ENCODE results near the gene RNASEH2C.
"Not testable (repeated sequence)": the region's sequence is repeated elsewhere in the genome, so short reads cannot be mapped to it uniquely, and the experiment has no call there.

RNASEH2C gene

DNA sequence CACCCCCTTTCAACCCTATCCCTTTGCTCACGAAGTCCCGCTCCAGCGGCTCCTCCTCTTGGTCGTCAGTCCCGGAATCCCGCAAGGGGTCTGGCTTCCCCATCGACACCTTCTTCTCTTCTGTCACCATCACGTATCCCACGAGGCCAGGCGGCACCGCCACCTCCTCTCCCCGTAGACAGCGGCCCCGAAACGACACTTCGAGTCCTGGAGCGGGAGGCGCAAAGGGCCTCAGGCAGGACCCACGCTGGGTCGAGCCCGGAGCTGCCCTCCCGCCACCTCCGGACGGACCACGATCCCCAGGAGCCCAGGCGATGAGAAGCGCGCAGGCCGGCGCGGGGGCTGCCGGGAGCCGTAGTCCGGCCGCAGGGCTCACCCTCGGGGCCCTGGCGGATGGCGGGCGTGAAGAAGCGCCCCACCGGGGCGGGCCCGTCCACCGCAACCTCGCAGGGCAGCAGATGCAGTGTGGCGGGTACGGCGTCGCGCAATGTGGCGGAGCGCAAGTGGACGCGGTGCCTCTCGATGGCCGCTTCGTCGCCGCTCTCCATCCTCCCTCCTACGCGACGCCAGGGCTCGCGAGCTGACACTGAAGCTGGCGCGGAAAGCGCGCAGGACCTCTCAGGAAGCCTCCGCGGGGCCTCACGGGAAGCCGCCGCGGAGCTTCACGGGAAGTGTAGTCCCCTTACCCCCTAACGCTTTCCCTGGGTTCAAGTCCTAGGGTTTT lies at the start of gene RNASEH2C:
TSS of gene RNASEH2C (minus strand) at position 588 of the 724 bp plus-strand sequence. CDS start at position 548, 40 bp downstream.
- DNase-seq = peak; percentile 69

DNA sequence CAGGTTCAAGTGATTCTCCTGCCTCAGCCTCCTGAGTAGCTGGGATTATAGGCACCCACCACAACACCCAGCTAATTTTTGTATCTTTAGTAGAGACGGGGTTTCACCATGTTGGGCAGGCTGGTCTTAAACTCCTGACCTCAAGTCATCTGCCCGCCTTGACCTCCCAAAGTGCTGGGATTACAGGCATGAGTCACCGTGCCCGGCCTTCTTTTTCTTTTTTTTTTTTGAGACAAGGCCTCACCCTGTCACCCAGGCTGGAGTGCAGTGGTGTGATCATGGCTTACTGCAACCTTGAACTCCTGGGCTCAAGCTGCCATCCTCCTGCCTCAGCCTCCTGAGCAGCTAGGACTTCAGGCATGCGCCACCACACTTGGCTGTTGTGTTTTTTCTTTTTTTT lies 47.2 kb upstream of the RNASEH2C start:
- not testable (repeated sequence) for DNase-seq

DNA sequence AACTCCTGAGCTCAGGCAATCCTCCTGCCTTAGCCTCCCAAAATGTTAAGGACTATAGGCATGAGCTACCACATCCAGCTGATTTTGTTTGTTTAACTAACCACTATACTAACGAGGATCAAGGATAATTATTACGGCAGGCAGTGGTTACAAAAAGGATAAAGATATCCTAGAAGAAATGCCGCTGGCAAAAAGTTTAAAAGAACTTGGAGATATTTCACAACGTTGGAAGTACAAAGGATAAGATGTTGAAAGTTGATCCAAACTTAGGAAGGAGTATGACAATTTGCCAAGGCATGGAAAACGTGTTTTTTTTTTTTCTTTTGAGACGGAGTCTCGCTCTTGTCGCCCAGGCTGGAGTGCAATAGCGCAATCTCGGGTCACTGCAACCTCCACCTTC lies 46.8 kb upstream of the RNASEH2C start:
- no peak for DNase-seq

DNA sequence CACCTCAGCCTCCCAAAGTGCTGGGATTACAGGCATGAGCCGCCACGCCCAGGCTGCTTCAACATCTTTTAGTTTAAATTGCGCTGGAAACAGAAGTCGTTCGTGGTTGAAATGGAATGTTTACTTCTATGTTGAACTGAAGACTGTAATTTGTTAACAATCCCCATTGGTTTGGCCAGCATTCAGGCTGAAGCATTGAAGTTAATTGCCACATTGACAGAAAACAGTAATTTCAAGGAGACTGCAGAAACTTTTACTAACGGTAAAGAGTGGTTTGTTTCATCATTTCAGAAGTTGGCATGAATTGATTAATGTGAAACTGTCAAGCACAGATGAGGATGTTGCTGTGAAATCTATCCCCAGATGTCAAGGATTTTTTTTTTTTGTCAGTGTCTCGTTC lies 45.9 kb upstream of the RNASEH2C start:
- DNase-seq = peak; percentile 5

DNA sequence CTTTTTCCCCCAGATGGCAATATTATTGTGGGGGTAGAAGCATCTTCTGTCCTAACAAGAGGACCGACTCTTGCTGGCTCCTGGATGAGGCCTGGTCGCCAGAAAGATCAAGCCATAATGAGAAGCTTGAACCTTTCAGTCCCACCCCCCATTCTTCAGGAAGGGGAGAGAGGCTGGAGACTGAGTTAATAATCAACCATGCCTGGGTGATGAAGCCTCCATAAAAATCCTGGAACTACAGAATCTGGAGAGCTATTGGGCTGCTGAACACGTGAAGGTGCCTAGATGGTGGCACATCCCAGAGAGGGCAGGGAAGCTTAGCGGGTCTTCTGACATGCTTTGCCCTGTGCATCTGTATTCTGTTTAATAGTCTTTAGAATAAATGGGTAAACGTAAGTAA lies 43.8 kb upstream of the RNASEH2C start:
- DNase-seq = no peak

DNA sequence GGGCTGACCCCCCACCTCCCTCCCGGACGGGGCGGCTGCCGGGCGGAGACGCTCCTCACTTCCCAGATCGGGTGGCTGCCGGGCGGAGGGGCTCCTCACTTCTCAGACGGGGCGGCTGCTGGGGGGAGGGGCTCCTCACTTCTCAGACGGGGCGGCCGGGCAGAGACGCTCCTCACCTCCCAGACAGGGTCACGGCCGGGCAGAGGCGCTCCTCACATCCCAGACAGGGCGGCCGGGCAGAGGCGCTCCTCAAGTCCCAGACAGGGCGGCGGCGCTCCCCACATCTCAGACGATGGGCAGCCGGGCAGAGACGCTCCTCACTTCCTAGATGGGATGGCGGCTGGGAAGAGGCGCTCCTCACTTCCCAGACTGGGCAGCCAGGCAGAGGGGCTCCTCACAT lies 42.2 kb upstream of the RNASEH2C start:
- not testable (repeated sequence) for DNase-seq

DNA sequence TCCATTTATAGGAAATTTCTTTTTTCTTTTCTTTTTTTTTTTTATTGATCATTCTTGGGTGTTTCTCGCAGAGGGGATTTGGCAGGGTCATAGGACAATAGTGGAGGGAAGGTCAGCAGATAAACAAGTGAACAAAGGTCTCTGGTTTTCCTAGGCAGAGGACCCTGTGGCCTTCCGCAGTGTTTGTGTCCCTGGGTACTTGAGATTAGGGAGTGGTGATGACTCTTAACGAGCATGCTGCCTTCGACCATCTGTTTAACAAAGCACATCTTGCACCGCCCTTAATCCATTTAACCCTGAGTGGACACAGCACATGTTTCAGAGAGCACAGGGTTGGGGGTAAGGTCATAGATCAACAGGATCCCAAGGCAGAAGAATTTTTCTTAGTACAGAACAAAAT lies 41.6 kb upstream of the RNASEH2C start:
- not testable (repeated sequence) for DNase-seq

DNA sequence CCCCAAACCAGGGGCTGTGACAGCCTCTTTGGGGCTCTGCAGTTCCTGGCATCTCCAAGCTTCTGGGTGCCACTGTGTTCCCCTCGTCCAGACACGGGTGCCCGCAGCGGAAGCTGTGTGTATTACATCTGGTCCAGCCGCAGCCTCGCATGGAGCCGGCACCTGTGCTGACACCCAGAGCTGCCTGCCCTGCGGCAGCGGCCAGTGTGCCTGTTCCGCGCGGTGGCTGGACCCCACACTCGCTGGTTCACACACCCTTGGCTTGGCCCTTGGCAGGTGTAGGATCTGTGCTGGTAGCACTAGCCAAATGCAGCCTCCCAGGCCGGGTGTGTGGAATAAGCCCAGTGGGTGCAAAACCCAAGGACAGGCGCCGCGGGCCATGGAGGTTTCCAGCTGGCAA lies 24.5 kb upstream of the RNASEH2C start:
- DNase-seq = no peak

DNA sequence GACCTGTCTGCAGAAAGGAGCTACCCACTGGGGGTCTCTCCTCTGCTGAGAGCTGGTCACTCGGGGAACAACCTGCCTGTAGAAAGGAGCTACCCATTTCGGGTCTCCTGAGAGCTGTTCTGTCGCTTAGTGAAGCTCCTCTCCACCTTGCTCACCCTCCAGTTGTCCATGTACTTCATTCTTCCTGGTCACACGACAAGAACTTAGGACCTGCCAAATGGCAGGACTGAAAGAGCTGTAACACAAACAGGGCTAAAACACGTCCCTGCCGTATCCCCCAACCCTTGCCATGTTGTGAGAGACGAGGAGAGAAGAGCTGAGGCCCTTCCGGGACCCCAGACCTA lies 24.1 kb upstream of the RNASEH2C start:
- DNase-seq = no peak

DNA sequence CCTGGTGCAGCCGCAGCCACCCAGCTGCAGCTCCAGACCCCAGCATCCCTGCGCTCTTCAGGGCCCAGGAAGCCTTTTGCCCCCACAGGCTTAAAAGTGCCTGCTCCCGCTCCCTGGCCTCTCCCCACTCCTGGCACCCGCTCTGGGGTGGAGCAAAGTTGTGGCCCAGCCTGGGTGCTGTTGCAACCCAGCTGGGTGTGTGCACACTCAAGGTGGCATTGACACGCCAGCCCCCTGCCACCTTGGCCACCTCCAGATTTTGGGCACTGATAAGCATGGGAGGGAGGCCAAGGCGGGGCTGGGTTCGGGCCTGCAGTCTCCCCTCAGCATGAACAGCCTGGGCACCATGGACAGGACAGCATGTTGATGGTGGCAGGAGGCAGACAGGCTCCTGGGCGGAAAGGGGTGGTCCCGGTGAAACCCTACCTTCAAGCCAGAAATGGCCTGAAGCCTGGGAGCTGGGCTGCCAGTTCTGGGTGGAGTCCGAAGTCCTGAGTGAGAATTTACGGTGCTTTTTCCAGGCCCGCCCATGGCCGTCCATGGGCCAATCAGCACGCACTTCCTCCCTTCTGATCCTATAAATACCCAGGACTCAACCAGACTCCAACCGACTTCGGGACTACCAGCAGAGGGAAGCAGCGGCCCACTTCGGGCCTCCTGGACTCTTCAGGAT lies 23.6 kb upstream of the RNASEH2C start:
- no peak for DNase-seq

DNA sequence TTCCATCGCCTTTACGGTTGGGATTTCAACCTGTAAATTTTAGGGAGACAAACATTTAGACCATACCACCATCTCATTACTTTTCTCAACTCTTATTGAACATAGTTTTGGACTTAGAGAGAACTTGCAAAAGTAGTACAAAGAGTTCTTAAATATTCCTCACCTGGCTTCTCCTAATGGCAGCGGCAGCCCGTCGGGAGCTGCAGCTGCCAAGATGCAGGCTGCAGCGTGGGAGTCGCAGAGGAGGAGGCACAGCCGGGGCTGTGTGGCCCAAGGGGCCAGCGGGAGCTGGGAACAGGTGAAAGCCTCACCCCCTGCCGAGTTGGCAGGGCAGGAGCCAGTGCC lies 23.1 kb upstream of the RNASEH2C start:
- DNase-seq = no peak

DNA sequence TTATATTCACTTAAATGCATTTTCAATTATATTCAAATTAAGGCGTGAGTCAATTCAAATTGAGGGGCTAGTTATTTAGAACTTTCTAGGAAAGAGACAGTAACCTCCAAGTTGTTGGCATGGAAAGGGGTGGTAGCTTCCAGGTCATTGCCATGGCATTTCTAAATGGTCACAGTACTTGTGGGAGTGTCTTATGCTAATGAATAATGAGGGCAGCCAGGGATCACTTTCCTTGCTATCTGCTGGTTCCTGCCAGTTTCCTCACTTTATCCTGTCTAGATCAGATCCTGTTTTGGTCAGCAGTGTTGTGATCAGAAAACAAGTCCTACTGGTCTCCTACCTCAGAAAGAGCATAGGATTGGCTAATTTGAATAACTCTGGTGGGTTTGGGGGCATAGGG lies 21.8 kb upstream of the RNASEH2C start:
- DNase-seq = no peak

DNA sequence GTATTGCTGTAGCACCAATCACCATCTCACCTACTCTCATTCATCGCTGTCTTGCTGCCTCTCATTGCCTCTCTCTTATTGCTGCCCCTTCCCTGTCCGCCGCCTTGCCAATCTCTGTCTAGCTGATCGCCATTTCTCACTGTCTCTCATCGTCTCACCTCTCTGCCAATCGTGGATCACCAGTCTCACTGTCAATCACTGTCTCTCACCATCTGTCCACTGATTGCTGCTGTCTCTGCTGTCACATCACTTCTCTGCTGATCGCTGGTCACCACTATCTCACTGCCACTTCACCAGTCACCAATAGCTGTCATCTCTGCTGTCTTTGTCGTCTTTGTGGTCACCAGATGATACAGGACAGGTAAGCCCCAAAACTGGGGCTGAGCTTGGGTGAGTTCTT lies 20.6 kb upstream of the RNASEH2C start:
- no peak for DNase-seq

DNA sequence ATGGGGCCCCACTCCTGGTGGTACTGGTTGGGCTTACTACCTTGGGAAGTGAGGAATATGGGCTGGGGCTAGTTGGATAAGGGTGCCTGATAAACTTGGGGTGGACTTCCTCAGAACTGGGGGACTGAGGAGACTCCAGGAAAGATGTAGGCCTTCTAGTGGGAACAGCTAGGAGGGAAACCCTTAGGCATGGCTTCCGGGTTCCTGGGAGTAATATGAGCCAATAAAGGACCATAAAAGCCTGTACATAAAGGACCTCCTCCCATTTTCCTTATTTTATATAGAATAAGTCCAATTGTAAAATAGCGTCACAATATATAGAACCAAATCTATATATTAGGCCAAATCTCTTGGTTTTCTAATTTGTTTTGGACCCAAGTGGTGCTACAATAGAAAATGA lies 18.4 kb upstream of the RNASEH2C start:
- no peak for DNase-seq

DNA sequence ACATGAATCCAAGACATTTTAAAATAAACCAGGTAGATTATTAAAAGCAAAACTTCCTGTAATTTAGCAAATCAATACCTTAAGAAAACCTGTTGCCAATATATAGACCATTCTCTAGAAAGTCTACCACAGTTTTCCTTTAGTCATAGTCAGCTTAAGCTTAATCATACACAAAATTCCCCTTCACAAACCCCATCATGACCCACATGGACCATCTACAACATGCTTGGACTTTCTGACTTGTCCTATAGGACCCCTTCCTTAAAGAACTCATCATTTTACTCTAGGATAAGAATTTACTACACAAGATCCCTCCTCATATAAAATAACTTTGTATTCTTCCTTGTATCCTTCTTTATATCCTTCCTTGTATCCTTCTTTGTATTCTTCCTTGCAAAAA lies 16.2 kb upstream of the RNASEH2C start:
- no peak for DNase-seq

DNA sequence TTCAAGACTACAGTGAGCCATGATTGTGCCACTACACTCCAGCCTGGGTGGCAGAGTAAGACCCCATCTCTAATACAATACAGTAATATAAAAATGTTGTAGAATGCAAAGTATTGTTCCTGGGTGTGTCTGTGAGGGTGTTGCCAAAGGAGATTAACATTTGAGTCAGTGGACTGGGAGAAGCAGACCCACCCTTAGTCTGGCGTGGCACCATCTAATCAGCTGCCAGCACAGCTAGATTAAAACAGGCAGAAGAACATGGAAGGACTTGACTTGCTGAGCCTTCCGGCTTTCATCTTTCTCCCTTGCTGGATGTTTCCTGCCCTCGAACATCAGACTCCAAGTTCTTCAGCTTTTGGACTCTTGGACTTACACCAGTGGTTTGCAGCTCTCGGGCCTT lies 14.5 kb upstream of the RNASEH2C start:
- DNase-seq = not testable (repeated sequence)

DNA sequence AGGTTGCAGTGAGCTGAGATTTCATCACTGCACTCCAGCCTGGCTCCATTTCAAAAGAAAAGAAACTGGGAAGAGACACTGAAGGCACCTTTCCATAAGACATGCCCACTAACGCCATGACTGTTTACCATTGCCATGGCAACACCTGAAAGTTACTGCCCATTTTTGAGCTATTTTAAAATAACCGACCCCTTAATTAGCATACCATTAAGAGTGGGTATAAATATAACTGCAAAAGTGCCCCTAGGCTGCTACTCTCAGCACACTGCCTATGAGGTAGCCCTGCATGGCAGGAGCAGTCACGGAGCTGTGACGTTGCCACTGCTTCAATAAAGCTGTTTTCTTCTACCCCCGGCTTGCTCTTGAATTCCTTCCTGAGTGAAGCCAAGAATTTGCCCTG lies 9.9 kb upstream of the RNASEH2C start:
- DNase-seq = no peak

DNA sequence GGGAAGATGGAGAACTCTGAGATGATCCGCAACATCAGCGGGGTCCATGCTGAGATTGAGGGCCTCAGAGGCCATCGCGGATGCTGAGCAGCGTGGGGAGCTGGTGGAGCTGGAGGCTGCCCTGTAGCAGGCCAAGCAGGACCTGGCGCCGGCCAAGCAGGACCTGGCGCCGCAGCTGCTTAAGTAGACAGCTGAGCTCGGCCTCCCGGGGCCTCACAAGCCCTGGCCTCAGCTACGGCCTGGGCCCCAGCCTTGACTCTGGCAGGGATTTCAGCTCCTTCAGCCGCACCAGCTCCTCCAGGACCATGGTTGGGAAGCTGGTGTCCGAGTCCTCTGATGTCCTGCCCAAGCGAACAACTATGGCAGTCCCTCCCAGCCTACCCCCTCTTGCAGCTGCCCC lies 7.3 kb upstream of the RNASEH2C start:
- no peak for DNase-seq

DNA sequence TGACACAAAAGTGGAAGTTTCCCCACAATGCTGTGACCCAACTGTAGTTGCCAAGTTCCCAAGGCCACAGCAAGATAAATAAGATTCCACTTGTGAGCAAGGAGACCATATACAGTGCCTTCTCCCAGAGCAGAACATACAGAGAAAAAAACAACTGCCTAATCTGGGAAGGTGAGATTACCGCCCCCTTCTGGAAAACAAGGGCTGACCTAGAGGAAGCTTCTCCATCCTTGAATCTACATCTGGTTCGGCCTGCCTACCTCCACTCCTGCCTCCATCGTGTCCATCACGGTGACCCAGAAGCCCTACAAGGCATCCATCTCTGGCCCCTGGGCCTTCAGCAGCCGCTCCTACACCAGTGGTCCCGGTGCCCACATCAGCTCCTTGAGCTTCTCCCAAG lies 6.1 kb upstream of the RNASEH2C start:
- DNase-seq = no peak

DNA sequence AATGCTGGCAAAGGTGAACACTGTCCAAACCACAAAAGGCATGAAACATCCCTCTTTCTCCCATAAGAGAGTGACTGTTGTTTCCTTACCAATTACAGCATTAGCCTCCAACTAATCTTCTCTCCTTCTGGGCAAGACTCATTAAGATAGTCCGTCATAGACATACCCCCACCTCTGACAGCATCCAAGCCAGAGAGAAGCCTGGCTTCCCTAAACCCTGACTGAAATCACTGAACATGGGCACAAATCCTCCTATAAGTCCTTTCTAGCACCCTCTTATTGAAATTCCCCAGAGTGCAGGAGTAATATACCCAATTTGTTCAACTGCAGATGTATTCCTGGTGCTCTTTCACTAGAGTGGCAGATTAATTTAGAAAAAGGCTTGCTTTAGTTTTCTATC lies 1.7 kb upstream of the RNASEH2C start:
- no peak for DNase-seq

DNA sequence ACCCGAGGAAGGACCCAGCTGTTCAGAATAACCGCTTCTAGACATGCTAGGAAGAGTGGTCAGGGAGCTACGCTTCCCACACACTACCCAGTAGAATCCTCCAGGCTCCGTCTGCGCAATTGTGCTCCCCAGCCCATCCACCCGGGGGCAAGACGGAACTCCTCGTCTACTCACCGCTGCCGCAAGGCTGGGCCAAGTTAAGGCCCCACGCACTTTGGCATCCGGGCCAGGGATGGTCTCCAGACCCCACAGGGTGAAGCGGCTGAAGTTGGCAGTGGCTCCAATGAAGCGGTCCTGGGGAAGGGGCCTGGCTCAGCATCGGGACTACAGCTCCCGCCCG lies 757 bp downstream of the RNASEH2C start:
- no peak for DNase-seq

DNA sequence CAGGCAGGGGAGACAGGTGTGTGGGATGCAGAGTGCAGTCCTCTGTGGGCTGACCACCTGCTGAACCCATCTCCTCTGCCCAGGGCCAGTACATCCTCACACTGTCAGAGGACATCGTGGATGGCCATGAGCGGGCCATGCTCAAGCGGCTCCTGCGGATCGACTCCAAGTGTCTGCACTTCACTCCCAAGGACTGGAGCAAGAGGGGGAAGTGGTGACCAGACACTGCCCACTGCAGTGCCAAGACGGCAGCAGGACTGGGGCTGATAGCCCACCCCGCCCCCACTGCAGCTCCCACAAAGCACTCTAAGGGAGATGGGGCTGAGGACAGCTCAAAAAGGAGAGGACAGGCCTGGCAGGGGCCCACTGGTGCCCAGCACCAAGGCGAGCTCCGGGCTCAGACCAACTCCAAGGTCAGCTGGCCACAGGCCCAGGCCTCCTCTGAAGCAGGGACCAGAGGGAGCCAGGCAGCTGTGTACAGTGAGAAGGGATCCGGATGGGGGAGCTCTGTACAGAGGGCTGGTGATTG lies 1.6 kb downstream of the RNASEH2C start:
- DNase-seq = no peak

DNA sequence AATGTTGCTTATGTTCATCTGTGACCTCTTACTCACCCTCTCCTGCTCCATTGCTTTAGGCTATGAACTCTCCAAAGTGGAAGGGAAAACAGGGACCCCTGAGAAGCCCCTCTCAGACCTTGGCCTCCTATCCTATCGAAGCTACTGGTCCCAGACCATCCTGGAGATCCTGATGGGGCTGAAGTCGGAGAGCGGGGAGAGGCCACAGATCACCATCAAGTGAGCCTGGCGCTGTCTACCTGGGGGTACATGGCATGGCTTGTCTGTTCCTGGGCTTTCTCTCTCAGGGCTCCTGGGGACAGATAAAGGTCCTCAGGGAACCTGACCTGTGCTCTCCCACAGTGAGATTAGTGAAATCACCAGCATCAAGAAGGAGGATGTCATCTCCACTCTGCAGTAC lies 2.1 kb downstream of the RNASEH2C start:
- DNase-seq = no peak

DNA sequence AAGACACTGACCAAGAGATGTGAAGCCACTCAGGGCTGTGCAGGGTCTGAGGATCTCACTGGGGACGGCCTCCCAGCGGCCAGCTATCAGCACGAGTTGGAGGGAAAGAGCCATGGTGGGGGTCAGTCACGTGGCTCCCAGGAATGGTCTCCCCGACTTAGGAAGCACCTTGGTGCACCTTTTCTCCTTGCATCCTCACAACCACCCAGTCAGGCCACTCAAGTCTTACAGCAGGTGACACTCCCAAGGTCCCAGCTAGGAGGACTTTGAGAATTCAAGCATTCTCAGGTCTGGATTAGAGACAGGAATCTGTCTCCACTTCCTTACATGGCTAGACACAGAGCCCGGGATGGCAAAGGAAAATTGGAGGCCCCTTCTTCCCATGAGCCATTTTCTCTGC lies 2.7 kb downstream of the RNASEH2C start:
- DNase-seq = no peak

Measured in amniotic stem cell (primary cell).